Measurements from ENCODE around the gene OR4Q2.
"Not testable (repeated sequence)": the region's sequence is repeated elsewhere in the genome, so short reads cannot be mapped to it uniquely, and the experiment has no call there.

Gene OR4Q2

GRCh38 chr14:20001863-20002262 is at the start of gene OR4Q2:
Gene OR4Q2, plus strand, starts transcription at chr14:20002163.
- DNase-seq, result no peak

- DNase-seq, result not testable (repeated sequence)
Measured at GRCh38 chr14:19969735-19970134, 32.2 kb upstream of the OR4Q2 start.

- DNase-seq, result no peak
Measured at GRCh38 chr14:19974844-19975243, 27.1 kb upstream of the OR4Q2 start.

GRCh38 chr14:19975291-19975690 is 26.7 kb upstream of the OR4Q2 start, which contains the start of gene OR4K15:
Gene OR4K15, plus strand, starts transcription at chr14:19975591. Its CDS starts 0 bp downstream, at chr14:19975591.
- DNase-seq, result no peak

GRCh38 chr14:19993438-19993837 is 8.5 kb upstream of the OR4Q2 start:
- DNase-seq, result no peak

- DNase-seq, result no peak
Measured at GRCh38 chr14:20002319-20002718, 356 bp downstream of the OR4Q2 start.

GRCh38 chr14:20008156-20008555 is 6.2 kb downstream of the OR4Q2 start:
- no peak for DNase-seq

GRCh38 chr14:20019257-20019865 is 17.4 kb downstream of the OR4Q2 start, which contains the start of gene OR4K14:
Gene OR4K14, minus strand, starts transcription at chr14:20019307. Its CDS starts 4,114 bp downstream, at chr14:20015193.
- no peak for DNase-seq

GRCh38 chr14:20031058-20031457 is 29.1 kb downstream of the OR4Q2 start:
- DNase-seq, result no peak

- no peak for DNase-seq
Measured at GRCh38 chr14:20035449-20035848, 33.5 kb downstream of the OR4Q2 start.

- DNase-seq, result no peak
Measured at GRCh38 chr14:20035938-20036337, 34.0 kb downstream of the OR4Q2 start, which contains the start of gene OR4K13. Gene OR4K13, minus strand, starts transcription at chr14:20036038. Its CDS starts 1,280 bp downstream, at chr14:20034758.

- no peak for DNase-seq
Measured at GRCh38 chr14:20044243-20044642, 42.3 kb downstream of the OR4Q2 start.

- no peak for DNase-seq
Measured at GRCh38 chr14:20048202-20048601, 46.2 kb downstream of the OR4Q2 start.

Data from stimulated activated CD4-positive, alpha-beta T cell treated with anti-CD3 and anti-CD28 coated beads, Interleukin-1b, Interleukin-23, amount 100 ng/mL, for 48 hours (primary cell).